GM12878 (cell line): ENCODE data around the gene OR52I2. TPM values are rescaled to one million over a fixed set of nuclear protein-coding genes. Genes with fewer than 3 reads are reported as not detected.

Experiments
- ATAC-seq: fragments of 200-7000 bp; cut with Tn5 transposase; 3 replicates; pipeline ENCODE4 v1.9.1; 2020; ENCODE audit warnings: mild to moderate bottlenecking, moderate library complexity
- BruUV-seq: library from RNA; stranded (reverse); fragments of 400-500 nt; replicated peaks from 2 replicates; lab custom pipeline; 2021; lab: Mats Ljungman, UMichigan
- CTCF ChIA-PET: fragments of 300-600 bp; sonication (Branson Sonifier 250); formaldehyde crosslinking; extraction: SDS; loops from one replicate; lab custom pipeline; 2021; ENCODE audit warnings: inconsistent platforms; lab: Yijun Ruan, JAX
- POLR2A ChIA-PET: fragments of 350-600 bp; formaldehyde crosslinking; extraction: SDS; loops from one replicate; lab custom pipeline; 2021; ENCODE audit warnings: inconsistent platforms; lab: Charles Lee
- RAD21 ChIA-PET: fragments of 300-600 bp; sonication (Branson Sonifier 250); formaldehyde crosslinking; loops from one replicate; lab custom pipeline; 2023; ENCODE audit warnings: antibody characterized with exemption; ENCODE audit not compliant: unreplicated experiment; lab: Charles Lee
- SMC1A ChIA-PET: fragments of 300-600 bp; sonication (Branson Sonifier 250); formaldehyde crosslinking; loops from one replicate; lab custom pipeline; 2023; ENCODE audit not compliant: unreplicated experiment, uncharacterized antibody; lab: Charles Lee
- DNase-seq: peaks from one replicate; pipeline ENCODE4 v3.0.0-alpha.2; 2011; ENCODE audit warnings: low read depth, low spot score
- FAIRE-seq: peaks from 3 replicates; lab custom pipeline; 2011; peaks lifted over from hg19 to GRCh38; lab: Jason Lieb, UNC
- H2AFZ ChIP-seq: 2 replicates; pipeline ENCODE4 v1.6.0; 2011; ENCODE audit warnings: low read depth, low read length, control low read depth; ENCODE audit not compliant: control insufficient read depth
- H3K27ac ChIP-seq: 2 replicates; pipeline ENCODE4 v1.5.1; 2011; ENCODE audit warnings: control low read depth; ENCODE audit not compliant: control insufficient read depth, insufficient read depth
- H3K27me3 ChIP-seq, 2 experiments: replicated peaks in 1 of 2; 2 replicates each; pipeline versions ENCODE4 v1.6.0 to v1.6.1; 2011; ENCODE audit warnings: low read length in 1 of 2; ENCODE audit not compliant: control insufficient read depth in 2 of 2, insufficient read depth in 2 of 2
- H3K36me3 ChIP-seq, 2 experiments: 2 replicates each; pipeline ENCODE4 v1.5.1; 2011; ENCODE audit warnings: low read length in 1 of 2; ENCODE audit not compliant: control insufficient read depth in 2 of 2, insufficient read depth in 2 of 2
- H3K4me1 ChIP-seq: 2 replicates; pipeline ENCODE4 v1.6.1; 2011; ENCODE audit warnings: mild to moderate bottlenecking, low read length, moderate library complexity, mixed read lengths; ENCODE audit not compliant: control insufficient read depth, insufficient read depth
- H3K4me2 ChIP-seq: 2 replicates; pipeline ENCODE4 v1.6.0; 2011; ENCODE audit warnings: control low read depth; ENCODE audit not compliant: control insufficient read depth, insufficient read depth
- H3K4me3 ChIP-seq: fragments of 200-600 bp; sonication (generic); 2 replicates; pipeline ENCODE4 v1.5.1; 2016
- H3K79me2 ChIP-seq: 2 replicates; pipeline ENCODE4 v1.6.0; 2011; ENCODE audit warnings: low read length; ENCODE audit not compliant: control insufficient read depth, insufficient read depth
- H3K9ac ChIP-seq: 2 replicates; pipeline ENCODE4 v1.8.0; 2011; ENCODE audit warnings: low read length, control low read depth, mixed read lengths; ENCODE audit not compliant: control insufficient read depth, insufficient read depth
- H3K9me3 ChIP-seq: replicated peaks from 3 replicates; pipeline ENCODE4 v1.5.1; 2011; ENCODE audit warnings: mild to moderate bottlenecking, low read length; ENCODE audit not compliant: control insufficient read depth, insufficient read depth
- H4K20me1 ChIP-seq: 2 replicates; pipeline ENCODE4 v1.6.0; 2011; ENCODE audit not compliant: control insufficient read depth, insufficient read depth
- ASH2L ChIP-seq: fragments of 300-600, 200-600 bp; sonication (generic); IDR thresholded peaks from 2 replicates; pipeline ENCODE4 v1.6.1; 2017; ENCODE audit warnings: low read depth, mild to moderate bottlenecking, borderline replicate concordance
- BCL11A ChIP-seq: IDR thresholded peaks from 2 replicates; pipeline ENCODE4 v1.6.1; 2011; ENCODE audit warnings: low read depth, low read length
- CEBPB ChIP-seq, 2 experiments: fragments of 150-350 bp in 1 of 2; IDR thresholded peaks; 2 replicates each; pipeline ENCODE4 v1.6.1; 2012 to 2014; ENCODE audit warnings: low read depth in 2 of 2, low read length in 2 of 2, borderline replicate concordance in 1 of 2, inconsistent platforms in 1 of 2
- CUX1 ChIP-seq: IDR thresholded peaks from 2 replicates; pipeline ENCODE4 v1.6.1; 2012; ENCODE audit warnings: improper control_type of control experiment, low read depth, low read length; ENCODE audit not compliant: insufficient replicate concordance
- HDAC6 ChIP-seq: fragments of 200-600 bp; sonication (generic); IDR thresholded peaks from one replicate; pipeline ENCODE4 v1.8.0; 2017; ENCODE audit warnings: antibody characterized with exemption; ENCODE audit not compliant: unreplicated experiment
- MYC ChIP-seq: IDR thresholded peaks from 2 replicates; pipeline ENCODE4 v1.6.1; 2011; ENCODE audit warnings: mild to moderate bottlenecking, low read length, moderate library complexity, inconsistent platforms; ENCODE audit not compliant: insufficient read depth, insufficient replicate concordance, insufficient read length, severe bottlenecking
- NBN ChIP-seq: fragments of 450-650 bp; IDR thresholded peaks from 2 replicates; pipeline ENCODE4 v1.6.1; 2016
- NFIC ChIP-seq: IDR thresholded peaks from 2 replicates; pipeline ENCODE4 v1.6.1; 2012; ENCODE audit warnings: low read depth, mild to moderate bottlenecking, inconsistent platforms, low read length, moderate library complexity
- POLR2AphosphoS2 ChIP-seq: IDR thresholded peaks from 2 replicates; pipeline ENCODE4 v1.6.1; 2011; ENCODE audit warnings: low read depth, mild to moderate bottlenecking, low read length, improper control_type of control experiment, moderate library complexity
- POLR2AphosphoS5 ChIP-seq: IDR thresholded peaks from 2 replicates; pipeline ENCODE4 v1.6.1; 2011; ENCODE audit warnings: mild to moderate bottlenecking, low read length, inconsistent platforms
- RAD51 ChIP-seq: fragments of 450-650 bp; IDR thresholded peaks from 2 replicates; pipeline ENCODE4 v1.6.1; 2016; ENCODE audit warnings: moderate library complexity, mild to moderate bottlenecking, inconsistent platforms
- WGBS: methylation state at CpG from one replicate; pipeline ENCODE4 v1.1.6; 2016; ENCODE audit warnings: low lambda C conversion rate; ENCODE audit not compliant: insufficient replicate concordance, insufficient coverage; ENCODE audit errors: missing lambda C conversion rate; 5-methylcytosine and 5-hydroxymethylcytosine counted together
- in situ Hi-C: fragments of 300-500 bp; cut with MboI; formaldehyde crosslinking; loops from 9 replicates; pipeline ENCODE4 v1.14.3; 2018; ENCODE audit warnings: mixed read lengths
- intact Hi-C: fragments of 100-400 bp; cut with micrococcal nuclease; formaldehyde crosslinking; loops from one replicate; pipeline ENCODE4 v1.14.2; 2022; ENCODE audit not compliant: unreplicated experiment
- polyA plus RNA-seq, 11 experiments: library from polyadenylated mRNA; depleted of rRNA in 4 of 11; unstranded in 6 of 11; stranded (reverse) in 5 of 11; fragments of >200 nt; fragmentation: Nextera tagmentation in 4 of 11; fragmentation: Illumina TruSeq in 1 of 11; extraction: Ambion mirVana in 4 of 11; extraction: Trizol in 1 of 11; gene quantifications; 1 replicate in 1 of 11; 2 replicates in 10 of 11; pipeline versions ENCODE4 v1.2.1 to v1.2.3, GENCODE V29; 2011 to 2016; ENCODE audit warnings: inconsistent platforms in 2 of 11, missing spikeins in 2 of 11, low read depth in 1 of 11
- total RNA-seq, 4 experiments: library from RNA; depleted of rRNA in 3 of 4; stranded (reverse); fragments of >200 nt in 3 of 4; fragmentation: Illumina TruSeq in 1 of 4; extraction: Trizol in 1 of 4; gene quantifications; 2 replicates each; pipeline versions ENCODE4 v1.2.1 to v1.2.3, GENCODE V29; 2013 to 2021

Gene OR52I2
- total and polyA plus RNA-seq, 10 of the 15 experiments (the other 5 are each of a cell fraction or from before 2014, with no cell fraction given), result 0.04 to 0.05 TPM; not detected in 8

- ATAC-seq, result no peak
- intact Hi-C loops, result no loop called here
- Histone ChIP-seq H2AFZ (no peak overlapping the region), H3K4me1 (no peaks in the 10 kb centered on the region)
- no peak for TF ChIP-seq NBN
- TF ChIP-seq MYC, result no peak
- TF ChIP-seq BCL11A, result no peak
- no peak for TF ChIP-seq HDAC6
- no peak for TF ChIP-seq POLR2AphosphoS5
- TF ChIP-seq RAD51, result no peak
- no peak for TF ChIP-seq NFIC
- TF ChIP-seq, all 136 proteins: peak for 0
- RAD21 ChIA-PET, result no interaction called here
- WGBS, result 40% methylated on average over 6 of the region's 6 CpGs
- H4K20me1 ChIP-seq, result no peaks in the 10 kb centered on the region
- H3K9me3 ChIP-seq, result no peaks in the 10 kb centered on the region
- POLR2A ChIA-PET, result no interaction called here
- in situ Hi-C loops, result no loop called here
- CTCF ChIA-PET, result interaction anchor here (0.6 kb wide), 1 partner anchor 71 kb away, joined by 3 read pairs; no protein-coding TSS in a partner anchor
- no peak overlapping the region for H3K4me3 ChIP-seq
- no peak overlapping the region for H3K9ac ChIP-seq
- SMC1A ChIA-PET, result interaction anchor here (1.1 kb wide), 1 partner anchor 17 kb away, joined by 3 read pairs; no protein-coding TSS in a partner anchor
- FAIRE-seq, result no peak
- no peak for DNase-seq
- no peak overlapping the region for H3K4me2 ChIP-seq
- no TSS peak for BruUV-seq
- H3K27ac ChIP-seq, result no peak overlapping the region
- H3K79me2 ChIP-seq, result no peaks in the 10 kb centered on the region
- no peaks in the 10 kb centered on the region; a peak in 1 of 4 replicates for H3K27me3 ChIP-seq
- no peaks in the 10 kb centered on the region for H3K36me3 ChIP-seq
Measured at GRCh38 chr11:4578624-4579023, 2.9 kb upstream of the OR52I2 start.

GRCh38 chr11:4580124-4580523 is 1.4 kb upstream of the OR52I2 start:
- CTCF ChIA-PET, result no interaction called here
- Histone ChIP-seq H3K27me3 (no peaks in the 10 kb centered on the region; a peak in 1 of 4 replicates), H3K9me3 (no peaks in the 10 kb centered on the region), H3K4me1 (no peaks in the 10 kb centered on the region), H3K9ac (no peak overlapping the region), H3K27ac (no peak overlapping the region), H2AFZ (no peak overlapping the region), H3K79me2 (no peaks in the 10 kb centered on the region), H3K4me3 (no peak overlapping the region), H4K20me1 (no peaks in the 10 kb centered on the region), H3K36me3 (no peaks in the 10 kb centered on the region), H3K4me2 (no peak overlapping the region)
- ATAC-seq (no peak), FAIRE-seq (no peak), DNase-seq (no peak)
- RAD21 ChIA-PET, result no interaction called here
- 44% methylated on average over 1 of the region's 1 CpG for WGBS
- POLR2A ChIA-PET, result no interaction called here
- intact Hi-C loops (no loop called here), in situ Hi-C loops (no loop called here)
- SMC1A ChIA-PET, result no interaction called here
- no TSS peak for BruUV-seq
- TF ChIP-seq POLR2AphosphoS2 (no peak), CEBPB (IDR thresholded peaks at IDR 0.05; ENCODE audit: borderline replicate concordance in 1 of 2, low read depth in 2 of 2, low read length in 2 of 2) (no peak), ASH2L (no peak), CUX1 (no peak)
